CD14-positive monocyte (primary cell): ENCODE measurements around the gene SUSD6. TPM values are rescaled to one million over a fixed set of nuclear protein-coding genes. Genes with fewer than 3 reads are reported as not detected.

Experiments
- DNase-seq, 3 donors: peaks; one replicate each; pipeline ENCODE4 v3.0.0-alpha.2; 2011 to 2022
- H2AFZ ChIP-seq: 2 replicates; pipeline ENCODE4 v1.6.0; 2012; ENCODE audit warnings: mild to moderate bottlenecking, low read depth, low read length, inconsistent platforms; ENCODE audit not compliant: insufficient read depth, poor library complexity, severe bottlenecking
- H3K27ac ChIP-seq, 2 donors: 1 replicate in 1 of 2; 2 replicates in 1 of 2; pipeline ENCODE4 v1.5.1; 2012 to 2013; ENCODE audit warnings: low read length in 2 of 2, control low read depth in 1 of 2, inconsistent platforms in 1 of 2, low read depth in 1 of 2, mild to moderate bottlenecking in 1 of 2
- H3K27me3 ChIP-seq, 2 donors: one replicate each; pipeline versions ENCODE4 v1.6.0 to v1.6.1; 2011 to 2013; ENCODE audit warnings: low read length in 2 of 2; ENCODE audit not compliant: control insufficient read depth in 2 of 2, insufficient read depth in 2 of 2
- H3K36me3 ChIP-seq, 2 donors: replicated peaks in 1 of 2; 1 replicate in 1 of 2; 2 replicates in 1 of 2; pipeline versions ENCODE4 v1.5.1 to v1.6.1; 2012 to 2013; ENCODE audit warnings: low read length in 2 of 2, control low read depth in 1 of 2, inconsistent platforms in 1 of 2, mild to moderate bottlenecking in 1 of 2; ENCODE audit not compliant: insufficient read depth in 2 of 2, control insufficient read depth in 1 of 2
- H3K4me1 ChIP-seq, 2 donors: 1 replicate in 1 of 2; 2 replicates in 1 of 2; pipeline versions ENCODE4 v1.5.1 to v1.6.1; 2012 to 2013; ENCODE audit warnings: low read length in 2 of 2, control low read depth in 1 of 2, inconsistent platforms in 1 of 2, mild to moderate bottlenecking in 1 of 2, moderate library complexity in 1 of 2; ENCODE audit not compliant: insufficient read depth in 2 of 2, control insufficient read depth in 1 of 2
- H3K4me2 ChIP-seq: replicated peaks from 2 replicates; pipeline ENCODE3; 2012; ENCODE audit warnings: low read length, moderate library complexity, mild to moderate bottlenecking; ENCODE audit not compliant: poor library complexity, severe bottlenecking; ENCODE audit errors: extremely low read depth
- H3K4me3 ChIP-seq, 3 experiments: fragments of 200-600 bp in 1 of 3; sonication (generic) in 1 of 3; replicated peaks in 1 of 3; 1 replicate in 2 of 3; 2 replicates in 1 of 3; pipeline ENCODE4 v1.5.1; 2011 to 2013; ENCODE audit warnings: low read length in 3 of 3, mild to moderate bottlenecking in 3 of 3, control low read depth in 2 of 3, low read depth in 2 of 3, inconsistent platforms in 1 of 3, moderate library complexity in 1 of 3
- H3K79me2 ChIP-seq: 2 replicates; pipeline ENCODE4 v1.6.0; 2012; ENCODE audit warnings: mild to moderate bottlenecking, control low read depth, inconsistent platforms, low read length, moderate library complexity; ENCODE audit not compliant: insufficient read depth
- H3K9ac ChIP-seq: 2 replicates; pipeline ENCODE4 v1.6.0; 2017; ENCODE audit warnings: low read length, mild to moderate bottlenecking; ENCODE audit not compliant: insufficient read depth, poor library complexity, severe bottlenecking
- H3K9me3 ChIP-seq, 2 donors: replicated peaks in 1 of 2; 1 replicate in 1 of 2; 2 replicates in 1 of 2; pipeline versions ENCODE4 v1.5.1 to v1.6.1; 2012 to 2013; ENCODE audit warnings: low read length in 2 of 2, control low read depth in 1 of 2; ENCODE audit not compliant: control insufficient read depth in 1 of 2, insufficient read depth in 1 of 2
- H4K20me1 ChIP-seq: 2 replicates; pipeline ENCODE4 v1.6.0; 2012; ENCODE audit warnings: mild to moderate bottlenecking, low read length, control low read depth, moderate library complexity; ENCODE audit not compliant: insufficient read depth
- H3K27ac Mint-ChIP-seq, 7 donors: one replicate each; pipeline ENCODE4 v1.8.0; 2020; ENCODE audit warnings: mild to moderate bottlenecking in 7 of 7, mixed read lengths in 7 of 7, moderate library complexity in 6 of 7, inconsistent platforms in 2 of 7
- H3K27me3 Mint-ChIP-seq, 3 donors: one replicate each; pipeline ENCODE4 v1.8.0; 2021 to 2022; ENCODE audit warnings: low read depth in 3 of 3, mild to moderate bottlenecking in 3 of 3, mixed read lengths in 3 of 3, moderate library complexity in 3 of 3, inconsistent platforms in 1 of 3
- H3K36me3 Mint-ChIP-seq, 2 donors: one replicate each; pipeline ENCODE4 v1.8.0; 2020; ENCODE audit warnings: mixed read lengths in 2 of 2, inconsistent platforms in 1 of 2, mild to moderate bottlenecking in 1 of 2
- H3K4me1 Mint-ChIP-seq: one replicate; pipeline ENCODE4 v1.8.0; 2020; ENCODE audit warnings: mild to moderate bottlenecking, mixed read lengths
- H3K4me3 Mint-ChIP-seq, 2 donors: one replicate each; pipeline ENCODE4 v1.8.0; 2020; ENCODE audit warnings: mild to moderate bottlenecking in 2 of 2, mixed read lengths in 2 of 2, moderate library complexity in 1 of 2
- H3K9me3 Mint-ChIP-seq, 7 donors: one replicate each; pipeline ENCODE4 v1.8.0; 2020 to 2022; ENCODE audit warnings: mixed read lengths in 7 of 7, mild to moderate bottlenecking in 6 of 7, moderate library complexity in 6 of 7, inconsistent platforms in 2 of 7
- WGBS: methylation state at CpG from one replicate; pipeline ENCODE4 v1.1.5; 2013; ENCODE audit warnings: missing lambda C conversion rate; ENCODE audit not compliant: insufficient coverage; 5-methylcytosine and 5-hydroxymethylcytosine counted together
- intact Hi-C, 2 donors: fragments of 100-400 bp; cut with micrococcal nuclease; formaldehyde crosslinking; loops; one replicate each; pipeline versions ENCODE4 v1.15.0 to v1.15.1; 2023
- polyA plus RNA-seq, 3 donors: library from polyadenylated mRNA; depleted of rRNA in 1 of 3; unstranded in 2 of 3; stranded (reverse) in 1 of 3; fragments of 300-500 nt in 2 of 3; fragments of >200 nt in 1 of 3; fragmentation: Illumina TruSeq in 2 of 3; gene quantifications; 1 replicate in 2 of 3; 2 replicates in 1 of 3; pipeline ENCODE4 v1.2.3, GENCODE V29; 2012 to 2021
- TF ChIP-seq, protein P1 (sequence below): fragments of 200-600 bp; IDR thresholded peaks from one replicate; pipeline ENCODE4 v1.8.0; 2022; ENCODE audit warnings: antibody characterized with exemption, mild to moderate bottlenecking

SUSD6 gene
- polyA plus RNA-seq, 3 donors = 17.3 to 81.8 (median 30.1) TPM

DNA sequence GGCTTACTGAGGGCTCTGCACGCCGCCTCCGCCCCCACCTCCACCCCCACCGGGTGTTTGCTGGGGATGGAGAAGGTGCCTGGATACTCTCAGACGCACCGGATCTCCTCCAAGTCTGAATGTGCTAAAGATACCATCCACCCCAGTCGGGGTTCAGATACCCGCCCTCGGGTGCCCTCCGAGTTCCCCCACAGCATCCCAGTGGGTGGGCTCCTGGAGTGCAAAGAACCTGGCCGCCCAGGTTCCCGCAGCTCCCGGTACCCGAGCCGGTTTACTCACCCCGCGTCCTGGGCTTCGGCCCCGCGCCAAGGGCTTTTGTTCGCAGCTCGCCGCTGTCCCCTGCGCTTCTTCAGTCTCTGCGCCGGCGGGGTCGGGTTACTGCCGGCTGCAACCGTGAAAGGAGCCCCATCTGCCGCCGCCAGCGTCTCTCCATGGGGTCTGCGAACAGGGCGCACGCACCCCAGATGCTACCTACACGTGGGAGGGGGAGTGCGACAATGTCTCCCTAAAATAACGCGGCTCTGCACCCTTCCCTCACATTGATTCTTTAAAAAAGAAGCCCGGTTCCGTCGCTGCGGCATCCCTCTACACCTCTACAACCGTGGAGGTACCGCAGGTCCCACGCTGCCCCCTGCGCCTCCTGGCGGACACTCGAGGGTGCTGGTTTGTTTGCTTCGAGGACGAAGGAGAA is 37.0 kb upstream of the SUSD6 start, which contains the start of gene CCDC177:
CCDC177 (minus strand) TSS at position 609 of the 691 bp plus-strand sequence. CDS start 1,249 bp downstream, outside the sequence.
- Mint-ChIP-seq H3K36me3 (peaks cover 0 to 2% of the 10 kb centered on the region in 2 donors), H3K9me3 (peaks cover 0 to 11% (median 5%) of the 10 kb centered on the region in 7 donors), H3K27ac (peak within 1 kb of the TSS in 3 of 7 donors; percentile 17 to 73 (median 52)), H3K4me3 (peak within 1 kb of the TSS; percentile 37 to 86), H3K27me3 (peaks cover 72 to 92% (median 81%) of the 10 kb centered on the region in 3 donors), H3K4me1 (peaks cover 13% of the 10 kb centered on the region)
- Histone ChIP-seq H3K9me3 (peaks cover 0 to 18% of the 10 kb centered on the region in 2 donors), H2AFZ (no peak within 1 kb of the TSS), H4K20me1 (no peaks in the 10 kb centered on the region), H3K36me3 (no peaks in the 10 kb centered on the region), H3K4me1 (peaks cover 3 to 13% of the 10 kb centered on the region in 2 donors), H3K9ac (no peak within 1 kb of the TSS), H3K79me2 (no peaks in the 10 kb centered on the region), H3K4me3 (no peak within 1 kb of the TSS), H3K27me3 (peaks cover 21 to 75% of the 10 kb centered on the region in 2 donors), H3K27ac (no peak within 1 kb of the TSS), H3K4me2 (no peak within 1 kb of the TSS)
- WGBS = 2% methylated on average over 29 of the region's 52 CpGs
- TF ChIP-seq, protein P1, sequence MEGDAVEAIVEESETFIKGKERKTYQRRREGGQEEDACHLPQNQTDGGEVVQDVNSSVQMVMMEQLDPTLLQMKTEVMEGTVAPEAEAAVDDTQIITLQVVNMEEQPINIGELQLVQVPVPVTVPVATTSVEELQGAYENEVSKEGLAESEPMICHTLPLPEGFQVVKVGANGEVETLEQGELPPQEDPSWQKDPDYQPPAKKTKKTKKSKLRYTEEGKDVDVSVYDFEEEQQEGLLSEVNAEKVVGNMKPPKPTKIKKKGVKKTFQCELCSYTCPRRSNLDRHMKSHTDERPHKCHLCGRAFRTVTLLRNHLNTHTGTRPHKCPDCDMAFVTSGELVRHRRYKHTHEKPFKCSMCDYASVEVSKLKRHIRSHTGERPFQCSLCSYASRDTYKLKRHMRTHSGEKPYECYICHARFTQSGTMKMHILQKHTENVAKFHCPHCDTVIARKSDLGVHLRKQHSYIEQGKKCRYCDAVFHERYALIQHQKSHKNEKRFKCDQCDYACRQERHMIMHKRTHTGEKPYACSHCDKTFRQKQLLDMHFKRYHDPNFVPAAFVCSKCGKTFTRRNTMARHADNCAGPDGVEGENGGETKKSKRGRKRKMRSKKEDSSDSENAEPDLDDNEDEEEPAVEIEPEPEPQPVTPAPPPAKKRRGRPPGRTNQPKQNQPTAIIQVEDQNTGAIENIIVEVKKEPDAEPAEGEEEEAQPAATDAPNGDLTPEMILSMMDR = peak; percentile 92
- peak; percentile 36 to 44 (median 42) for DNase-seq
- intact Hi-C loops = loop anchor here (5.0 to 10.0 kb wide), 2 partner anchors 42 to 330 kb away; no protein-coding TSS in a partner anchor

DNA sequence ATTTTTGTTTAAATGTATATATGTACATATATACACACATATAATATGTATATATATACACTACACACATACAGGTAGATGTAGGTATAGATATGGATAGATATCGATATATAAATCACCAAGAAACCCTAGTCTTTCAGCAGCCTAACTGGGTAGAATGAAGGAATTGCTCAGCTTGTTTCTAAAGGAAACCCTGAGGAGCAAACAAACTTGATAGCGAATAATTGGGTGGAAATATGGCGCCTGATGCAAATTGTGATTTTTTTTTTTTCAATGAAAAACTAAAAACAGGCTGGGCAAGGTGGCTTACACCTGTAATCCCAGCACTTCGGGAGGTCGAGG is 36.5 kb upstream of the SUSD6 start:
- no peak overlapping the region for H3K27ac Mint-ChIP-seq
- H3K9ac ChIP-seq = no peak overlapping the region

More for the DNA sequence above, 36.5 kb upstream of the SUSD6 start:
- TF ChIP-seq, protein P1 = peak; percentile 54
- Mint-ChIP-seq H3K4me1 (peaks cover 16% of the 10 kb centered on the region), H3K27me3 (peaks cover 67 to 87% (median 76%) of the 10 kb centered on the region in 3 donors), H3K9me3 (peaks cover 0 to 11% (median 5%) of the 10 kb centered on the region in 7 donors), H3K36me3 (peaks cover 0 to 2% of the 10 kb centered on the region in 2 donors), H3K4me3 (peak overlapping the region in 1 of 2 donors; percentile 71)
- Histone ChIP-seq H3K4me3 (no peak overlapping the region), H2AFZ (no peak overlapping the region), H4K20me1 (no peaks in the 10 kb centered on the region), H3K9me3 (peaks cover 0 to 17% of the 10 kb centered on the region in 2 donors), H3K79me2 (no peaks in the 10 kb centered on the region), H3K4me2 (no peak overlapping the region), H3K27ac (no peak overlapping the region), H3K36me3 (no peaks in the 10 kb centered on the region), H3K4me1 (peaks cover 3 to 13% of the 10 kb centered on the region in 2 donors), H3K27me3 (peaks cover 19 to 70% of the 10 kb centered on the region in 2 donors)
- WGBS = 37% methylated on average over 2 of the region's 5 CpGs
- DNase-seq = no peak
- intact Hi-C loops = loop anchor here (5.0 to 10.0 kb wide), 3 partner anchors 38 to 330 kb away; no protein-coding TSS in a partner anchor
